ENCODE data around the gene ARHGEF37.
A peak's percentile ranks its signal among the peaks of the same experiment; 100 is the strongest.

The ARHGEF37 gene

DNA sequence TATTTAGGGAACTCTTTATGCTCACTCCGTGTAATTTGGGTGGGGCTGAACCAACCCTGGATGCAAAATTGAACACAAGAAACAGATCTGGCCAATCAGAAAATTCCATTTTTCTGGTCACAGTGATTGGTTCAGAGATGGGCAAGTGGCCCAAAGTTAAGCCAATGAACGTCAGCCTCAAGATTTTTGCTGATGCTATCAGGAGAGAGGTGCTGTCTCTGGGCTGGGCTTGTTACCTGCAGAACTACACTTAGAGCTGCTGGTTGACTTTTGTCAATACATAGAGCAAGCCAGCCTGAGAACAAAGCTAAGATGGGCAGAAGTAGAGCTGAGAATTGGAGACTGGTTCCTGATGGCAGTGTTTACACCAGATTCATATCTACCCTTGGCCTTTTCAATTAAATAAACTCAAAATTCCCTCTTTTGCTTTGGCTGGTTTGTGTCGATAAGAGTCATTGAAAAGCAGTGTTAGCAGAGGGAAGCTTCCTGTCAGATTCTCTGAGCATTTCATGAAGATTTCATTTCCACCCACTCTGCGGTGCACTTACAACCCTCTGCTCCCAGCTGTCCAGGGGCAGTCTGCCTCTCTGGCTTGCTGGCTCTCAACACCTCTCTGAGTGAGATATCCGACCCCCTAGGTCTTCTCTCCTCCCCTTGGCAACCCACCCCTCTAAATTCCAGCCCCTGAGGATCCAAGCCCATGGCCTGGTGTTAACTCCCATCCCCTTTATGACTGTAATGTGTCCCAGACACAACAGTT lies 84.3 kb downstream of the ARHGEF37 start:
- no peaks in the 10 kb centered on the region for H4K20me1 ChIP-seq (ENCODE audit: insufficient read depth, low read length)
- no peaks in the 10 kb centered on the region for H3K27me3 ChIP-seq (ENCODE audit: insufficient read depth, low read length, poor library complexity)
- H3K4me3 ChIP-seq (ENCODE audit: low read depth in 1 of 2, low read length in 2 of 2): no peak overlapping the region
- H3K9me3 ChIP-seq (ENCODE audit: insufficient read depth, low read length, severe bottlenecking): peaks cover 6% of the 10 kb centered on the region
- no peak overlapping the region for H3K4me2 ChIP-seq (ENCODE audit: insufficient read depth, low read length)
- ATAC-seq (ENCODE audit: insufficient read depth, low read depth): no peak
- H3K4me1 ChIP-seq (ENCODE audit: insufficient read depth, low read length): no peaks in the 10 kb centered on the region
- H2AFZ ChIP-seq (ENCODE audit: low read depth, low read length): no peak overlapping the region
- H3K36me3 ChIP-seq (ENCODE audit: insufficient read depth, low read length): no peaks in the 10 kb centered on the region
- DNase-seq: no peak
- H3K9ac ChIP-seq (ENCODE audit: low read depth, low read length): no peak overlapping the region
- no peak overlapping the region for H3K27ac ChIP-seq (ENCODE audit: low read length)
- H3K79me2 ChIP-seq (ENCODE audit: insufficient read depth, low read length): no peaks in the 10 kb centered on the region
- no peak for TF ChIP-seq EZH2 (IDR thresholded peaks at IDR 0.05; ENCODE audit: borderline replicate concordance, low read depth, low read length, severe bottlenecking)
- no peak for TF ChIP-seq CTCF (IDR thresholded peaks at IDR 0.05; ENCODE audit: borderline replicate concordance, extremely low read depth, low read length, poor library complexity, severe bottlenecking)

DNA sequence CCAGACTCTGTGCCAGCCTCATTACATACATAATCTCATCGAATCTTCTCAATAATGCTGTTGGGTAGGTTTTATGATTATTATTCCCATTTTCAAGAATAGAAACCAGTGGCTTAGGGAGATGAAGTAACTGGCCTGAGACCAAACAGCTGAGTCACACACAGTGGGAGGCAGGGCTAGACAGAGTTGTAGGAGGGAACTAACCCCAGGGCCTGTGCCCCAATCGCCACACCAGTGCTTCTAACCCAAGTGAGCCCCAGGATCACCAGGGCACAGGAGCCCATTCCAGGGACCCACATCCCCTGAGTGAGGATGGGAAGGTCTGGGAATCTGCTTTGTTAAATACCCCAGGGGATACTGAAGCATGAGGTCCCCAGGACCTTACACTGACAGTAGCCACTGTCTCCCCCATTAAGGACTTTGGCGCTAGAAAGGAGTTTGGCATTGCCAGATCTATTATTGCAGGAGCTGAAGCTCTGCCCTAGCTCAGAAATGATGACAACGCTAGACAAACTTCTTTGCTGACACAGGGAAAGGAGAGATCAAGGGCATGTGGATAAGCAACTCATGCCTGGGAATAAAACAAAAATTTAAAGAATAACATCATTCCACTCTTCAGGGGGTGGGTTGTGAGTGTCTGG lies 85.0 kb downstream of the ARHGEF37 start:
- DNase-seq (no peak), ATAC-seq (ENCODE audit: insufficient read depth, low read depth) (no peak)
- Histone ChIP-seq H2AFZ (ENCODE audit: low read depth, low read length) (no peak overlapping the region), H3K27me3 (ENCODE audit: insufficient read depth, low read length, poor library complexity) (no peaks in the 10 kb centered on the region), H3K36me3 (ENCODE audit: insufficient read depth, low read length) (no peaks in the 10 kb centered on the region), H3K79me2 (ENCODE audit: insufficient read depth, low read length) (no peaks in the 10 kb centered on the region), H3K4me3 (ENCODE audit: low read depth in 1 of 2, low read length in 2 of 2) (no peak overlapping the region), H3K9me3 (ENCODE audit: insufficient read depth, low read length, severe bottlenecking) (peaks cover 6% of the 10 kb centered on the region), H3K4me1 (ENCODE audit: insufficient read depth, low read length) (no peaks in the 10 kb centered on the region), H4K20me1 (ENCODE audit: insufficient read depth, low read length) (no peaks in the 10 kb centered on the region), H3K27ac (ENCODE audit: low read length) (no peak overlapping the region), H3K4me2 (ENCODE audit: insufficient read depth, low read length) (no peak overlapping the region), H3K9ac (ENCODE audit: low read depth, low read length) (no peak overlapping the region)
- TF ChIP-seq CTCF (IDR thresholded peaks at IDR 0.05; ENCODE audit: borderline replicate concordance, extremely low read depth, low read length, poor library complexity, severe bottlenecking): no peak
- TF ChIP-seq EZH2 (IDR thresholded peaks at IDR 0.05; ENCODE audit: borderline replicate concordance, low read depth, low read length, severe bottlenecking): no peak

GRCh38 chr5:149667084-149667828 lies 86.0 kb downstream of the ARHGEF37 start:
- DNase-seq: peak; percentile 44
- H3K4me2 ChIP-seq (ENCODE audit: insufficient read depth, low read length): no peak overlapping the region
- TF ChIP-seq CTCF (IDR thresholded peaks at IDR 0.05; ENCODE audit: borderline replicate concordance, extremely low read depth, low read length, poor library complexity, severe bottlenecking): peak; percentile 93
- no peak for TF ChIP-seq EZH2 (IDR thresholded peaks at IDR 0.05; ENCODE audit: borderline replicate concordance, low read depth, low read length, severe bottlenecking)
- H3K9ac ChIP-seq (ENCODE audit: low read depth, low read length): no peak overlapping the region
- peaks cover 9% of the 10 kb centered on the region for H3K9me3 ChIP-seq (ENCODE audit: insufficient read depth, low read length, severe bottlenecking)
- peak; percentile 63; the same call in 2 of the 3 replicates for ATAC-seq (ENCODE audit: insufficient read depth, low read depth)
- no peak overlapping the region for H3K4me3 ChIP-seq (ENCODE audit: low read depth in 1 of 2, low read length in 2 of 2)
- H3K27ac ChIP-seq (ENCODE audit: low read length): no peak overlapping the region
- no peak overlapping the region for H2AFZ ChIP-seq (ENCODE audit: low read depth, low read length)
- no peaks in the 10 kb centered on the region for H3K36me3 ChIP-seq (ENCODE audit: insufficient read depth, low read length)
- H3K79me2 ChIP-seq (ENCODE audit: insufficient read depth, low read length): no peaks in the 10 kb centered on the region
- no peaks in the 10 kb centered on the region for H4K20me1 ChIP-seq (ENCODE audit: insufficient read depth, low read length)
- H3K4me1 ChIP-seq (ENCODE audit: insufficient read depth, low read length): no peaks in the 10 kb centered on the region
- H3K27me3 ChIP-seq (ENCODE audit: insufficient read depth, low read length, poor library complexity): no peaks in the 10 kb centered on the region

All from DND-41 (cell line).